ENCODE results near the gene KCNJ6.

GRCh38 chr21:37759777-37760176 lies 156.5 kb downstream of the KCNJ6 start:
- TF ChIP-seq CTCF (IDR thresholded peaks at IDR 0.05; ENCODE audit: insufficient read depth, low read length, poor library complexity, severe bottlenecking) (no peak), EZH2phosphoT487 (conservative IDR thresholded peaks at IDR 0.05; ENCODE audit: low read length) (no peak)

Measured in SU-DHL-6 (cell line).